Mesothelial cell of epicardium (in vitro differentiated cells): ENCODE data around the gene ZBTB40. TPM values are rescaled to one million over a fixed set of nuclear protein-coding genes. Genes with fewer than 3 reads are reported as not detected.

Source experiments
- DNase-seq, 2 experiments: peaks; one replicate each; pipeline ENCODE4 v3.0.0; 2021; ENCODE audit warnings: low spot score in 2 of 2; ENCODE audit not compliant: unreplicated experiment in 2 of 2
- H3K27ac Mint-ChIP-seq: 2 replicates; pipeline ENCODE4 v1.8.0; 2021; ENCODE audit warnings: mixed read lengths
- H3K27me3 Mint-ChIP-seq: 2 replicates; pipeline ENCODE4 v1.8.0; 2021; ENCODE audit warnings: low read depth, mixed read lengths
- H3K36me3 Mint-ChIP-seq: 2 replicates; pipeline ENCODE4 v1.8.0; 2021; ENCODE audit warnings: mixed read lengths
- H3K4me1 Mint-ChIP-seq: 2 replicates; pipeline ENCODE4 v1.8.0; 2021; ENCODE audit warnings: mixed read lengths
- H3K4me3 Mint-ChIP-seq: 2 replicates; pipeline ENCODE4 v1.8.0; 2021; ENCODE audit warnings: mild to moderate bottlenecking, moderate library complexity, mixed read lengths
- H3K9me3 Mint-ChIP-seq: 2 replicates; pipeline ENCODE4 v1.8.0; 2021; ENCODE audit warnings: mixed read lengths
- total RNA-seq: library from RNA; stranded (reverse); gene quantifications from 3 replicates; pipeline ENCODE4 v1.2.1, GENCODE V29; 2021
- TF ChIP-seq, protein P1 (sequence below): fragments of 200-600 bp; sonication (generic); IDR thresholded peaks from one replicate; pipeline ENCODE4 v1.5.0; 2021; ENCODE audit warnings: antibody characterized with exemption; ENCODE audit not compliant: unreplicated experiment

Gene ZBTB40
- total RNA-seq, 1 donor from 2014 or later, result 24.8 TPM

DNA sequence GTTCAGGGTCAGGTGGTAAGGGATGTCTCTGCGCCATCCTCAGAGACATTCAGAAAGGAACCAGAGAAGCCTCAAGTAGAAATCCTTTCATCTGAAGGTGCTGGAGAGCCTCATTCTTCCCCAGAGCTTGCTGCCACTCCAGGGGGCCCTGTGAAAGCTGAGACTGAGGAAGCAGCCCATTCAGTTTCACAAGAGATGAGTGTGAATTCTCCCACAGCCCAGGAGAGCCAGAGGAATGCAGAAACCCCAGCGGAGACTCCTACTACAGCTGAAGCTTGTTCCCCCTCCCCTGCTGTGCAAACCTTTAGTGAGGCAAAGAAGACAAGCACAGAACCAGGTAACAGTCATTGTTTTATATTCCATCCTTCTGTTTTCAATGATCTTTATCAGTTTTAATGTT lies 38.7 kb downstream of the ZBTB40 start:
- no peak for DNase-seq
- Mint-ChIP-seq H3K9me3 (peaks cover 12% of the 10 kb centered on the region), H3K36me3 (peaks cover 19% of the 10 kb centered on the region), H3K4me1 (peaks cover 1% of the 10 kb centered on the region), H3K27ac (no peak overlapping the region), H3K27me3 (no peaks in the 10 kb centered on the region), H3K4me3 (no peak overlapping the region)
- TF ChIP-seq, protein P1, sequence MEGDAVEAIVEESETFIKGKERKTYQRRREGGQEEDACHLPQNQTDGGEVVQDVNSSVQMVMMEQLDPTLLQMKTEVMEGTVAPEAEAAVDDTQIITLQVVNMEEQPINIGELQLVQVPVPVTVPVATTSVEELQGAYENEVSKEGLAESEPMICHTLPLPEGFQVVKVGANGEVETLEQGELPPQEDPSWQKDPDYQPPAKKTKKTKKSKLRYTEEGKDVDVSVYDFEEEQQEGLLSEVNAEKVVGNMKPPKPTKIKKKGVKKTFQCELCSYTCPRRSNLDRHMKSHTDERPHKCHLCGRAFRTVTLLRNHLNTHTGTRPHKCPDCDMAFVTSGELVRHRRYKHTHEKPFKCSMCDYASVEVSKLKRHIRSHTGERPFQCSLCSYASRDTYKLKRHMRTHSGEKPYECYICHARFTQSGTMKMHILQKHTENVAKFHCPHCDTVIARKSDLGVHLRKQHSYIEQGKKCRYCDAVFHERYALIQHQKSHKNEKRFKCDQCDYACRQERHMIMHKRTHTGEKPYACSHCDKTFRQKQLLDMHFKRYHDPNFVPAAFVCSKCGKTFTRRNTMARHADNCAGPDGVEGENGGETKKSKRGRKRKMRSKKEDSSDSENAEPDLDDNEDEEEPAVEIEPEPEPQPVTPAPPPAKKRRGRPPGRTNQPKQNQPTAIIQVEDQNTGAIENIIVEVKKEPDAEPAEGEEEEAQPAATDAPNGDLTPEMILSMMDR, result no peak

DNA sequence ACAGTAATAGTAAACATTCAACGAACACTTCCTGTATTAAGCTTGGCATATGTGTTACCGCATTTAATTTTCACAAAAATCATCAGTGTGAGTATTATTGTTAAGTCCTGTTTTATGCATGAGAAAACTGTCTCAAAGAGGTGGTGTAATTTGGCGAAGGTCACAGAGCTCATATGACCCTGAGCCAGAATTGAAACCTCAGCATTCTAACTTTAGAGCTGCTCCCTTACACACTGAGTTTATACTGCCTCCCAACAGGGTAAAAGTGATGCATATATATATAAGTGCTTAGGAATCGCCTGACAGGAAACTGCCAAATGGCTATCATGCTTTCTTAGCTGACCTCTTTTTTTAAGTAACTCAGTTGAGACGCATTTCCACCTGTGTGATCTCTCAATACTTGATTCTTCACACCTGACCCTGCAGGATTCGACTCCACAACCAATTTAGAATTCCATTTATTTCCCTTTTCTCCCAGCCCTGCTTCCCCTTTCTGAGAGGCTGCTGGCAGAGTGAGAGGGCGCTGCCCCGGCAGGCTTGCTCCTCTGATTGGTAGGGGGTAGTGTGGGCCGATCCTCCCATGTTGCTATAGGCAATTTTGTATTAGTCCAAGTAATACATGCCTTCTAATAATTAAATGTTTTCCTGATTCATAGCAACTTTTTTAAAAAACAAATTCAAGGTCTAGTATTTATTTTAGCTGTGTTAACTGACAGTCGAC lies 40.5 kb downstream of the ZBTB40 start:
- no peaks in the 10 kb centered on the region for H3K4me1 Mint-ChIP-seq
- TF ChIP-seq, protein P1, result no peak
- H3K27me3 Mint-ChIP-seq, result no peaks in the 10 kb centered on the region
- H3K4me3 Mint-ChIP-seq, result no peak overlapping the region
- H3K9me3 Mint-ChIP-seq, result peaks cover 5% of the 10 kb centered on the region
- no peak for DNase-seq
- peaks cover 20% of the 10 kb centered on the region for H3K36me3 Mint-ChIP-seq
- H3K27ac Mint-ChIP-seq, result no peak overlapping the region

DNA sequence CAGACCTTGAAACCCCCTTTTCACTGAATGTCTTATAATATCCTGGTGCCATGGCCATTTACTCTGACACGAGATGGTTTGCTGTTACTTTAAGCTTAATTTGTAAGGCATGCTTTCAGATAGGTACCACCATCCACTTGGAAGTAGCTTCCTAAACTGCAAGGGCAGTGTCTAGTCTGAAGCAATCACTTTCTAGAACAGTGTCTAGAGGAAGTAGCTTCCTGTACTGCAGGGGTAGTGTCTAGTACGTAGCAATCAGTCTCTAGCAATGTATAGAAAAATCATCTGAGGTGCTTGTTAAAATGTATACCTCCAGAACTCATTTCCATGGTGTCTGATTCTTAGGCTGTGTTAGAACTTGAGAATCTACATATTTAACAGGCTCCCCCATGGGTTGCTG lies 42.5 kb downstream of the ZBTB40 start:
- TF ChIP-seq, protein P1, result no peak
- Mint-ChIP-seq H3K4me1 (no peaks in the 10 kb centered on the region), H3K27ac (no peak overlapping the region), H3K36me3 (peaks cover 22% of the 10 kb centered on the region), H3K27me3 (no peaks in the 10 kb centered on the region), H3K4me3 (no peak overlapping the region), H3K9me3 (peaks cover 5% of the 10 kb centered on the region)
- no peak for DNase-seq

DNA sequence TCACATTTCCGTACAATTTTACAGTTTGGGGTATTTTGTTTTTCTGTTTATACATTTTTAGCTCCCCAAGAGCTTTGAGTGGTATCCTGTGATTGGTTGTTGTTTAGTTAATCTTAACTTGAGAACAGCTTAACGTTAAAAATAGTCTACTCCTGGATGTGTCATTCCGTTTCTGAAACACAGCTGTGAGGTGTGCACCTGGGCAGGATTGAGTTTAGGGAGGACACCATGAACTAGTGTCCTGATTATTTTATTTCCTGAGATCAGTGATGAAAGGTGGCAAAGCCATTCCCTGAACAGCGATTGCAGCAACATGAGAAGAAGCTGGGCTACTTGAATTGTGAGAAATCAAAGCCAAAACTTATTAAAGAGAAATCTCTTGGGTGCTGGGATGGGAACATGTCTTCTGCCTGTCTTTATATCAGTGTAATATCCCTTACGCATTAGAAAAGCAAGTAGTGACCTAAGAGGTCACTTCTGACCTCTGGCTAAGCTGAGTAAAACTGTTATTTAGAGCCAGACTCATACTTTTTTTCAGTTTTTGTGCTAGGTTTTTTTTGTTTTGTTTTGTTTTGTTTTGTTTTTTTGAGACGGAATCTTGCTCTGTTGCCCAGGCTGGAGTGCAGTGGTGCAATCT lies 43.4 kb downstream of the ZBTB40 start:
- no peak overlapping the region for H3K27ac Mint-ChIP-seq
- TF ChIP-seq, protein P1, result no peak
- H3K9me3 Mint-ChIP-seq, result peaks cover 5% of the 10 kb centered on the region
- H3K27me3 Mint-ChIP-seq, result no peaks in the 10 kb centered on the region
- no peak for DNase-seq
- peaks cover 22% of the 10 kb centered on the region for H3K36me3 Mint-ChIP-seq
- H3K4me1 Mint-ChIP-seq, result peaks cover 7% of the 10 kb centered on the region
- H3K4me3 Mint-ChIP-seq, result no peak overlapping the region

DNA sequence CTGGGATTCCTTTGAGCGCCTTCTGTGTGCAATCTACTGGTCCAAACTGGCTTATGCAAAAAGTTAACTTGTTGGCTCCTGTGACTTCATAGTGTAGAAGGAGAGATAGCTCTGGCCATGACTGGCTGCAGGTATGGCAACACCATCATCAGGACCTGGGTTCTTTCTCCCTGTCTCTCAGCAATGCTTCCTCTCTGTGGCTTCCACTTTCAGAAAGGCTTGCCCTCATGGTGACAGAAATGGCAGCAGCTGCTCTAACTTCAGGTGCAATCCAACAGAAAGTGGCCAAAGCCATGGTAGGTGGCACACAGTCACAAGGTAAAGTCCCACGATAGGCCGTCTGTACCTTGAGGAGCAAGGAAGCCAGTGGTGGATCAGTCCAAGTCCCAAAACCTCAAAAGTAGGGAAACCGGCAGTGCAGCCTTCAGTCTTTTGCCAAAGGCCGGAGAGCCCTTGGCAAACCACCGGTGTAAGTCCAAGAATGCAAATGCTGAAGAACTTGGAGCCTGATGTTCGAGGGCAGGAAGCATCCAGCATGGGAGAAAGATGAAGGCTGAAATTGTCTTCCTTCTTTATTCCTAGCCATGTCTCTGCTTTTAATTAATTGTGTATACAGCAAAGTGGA lies 45.0 kb downstream of the ZBTB40 start:
- Mint-ChIP-seq H3K27ac (no peak overlapping the region), H3K36me3 (peaks cover 19% of the 10 kb centered on the region), H3K4me1 (peaks cover 16% of the 10 kb centered on the region), H3K9me3 (peaks cover 5% of the 10 kb centered on the region), H3K4me3 (no peak overlapping the region), H3K27me3 (no peaks in the 10 kb centered on the region)
- TF ChIP-seq, protein P1, result no peak
- no peak for DNase-seq
